ENCODE measurements around the gene PARD3. TPM values are rescaled to one million over a fixed set of nuclear protein-coding genes. Genes with fewer than 3 reads are reported as not detected.

Gene PARD3
- total RNA-seq, 2 experiments from 2014 or later: 0.61 to 0.63 TPM

DNA sequence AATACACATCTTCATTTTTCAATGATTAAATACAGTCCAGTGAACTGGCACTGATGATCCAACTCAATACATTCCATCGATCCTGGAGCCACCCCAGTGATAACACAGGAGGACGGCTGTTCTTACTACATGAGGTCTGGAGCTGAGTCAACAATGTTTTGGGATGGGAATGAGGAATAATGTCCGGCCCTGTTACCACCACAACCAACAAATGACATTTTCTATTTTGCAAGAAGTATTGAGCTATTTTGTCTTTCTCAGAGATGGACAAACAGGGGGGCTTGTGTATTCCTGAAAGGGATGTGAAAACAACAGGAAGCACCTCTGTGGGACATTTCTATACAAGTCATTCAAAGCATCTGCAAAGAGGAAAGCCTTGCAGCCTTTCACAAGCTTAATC, 249.2 kb downstream of the PARD3 start:
- POLR2A ChIA-PET: no interaction called here
- CTCF ChIA-PET: no interaction called here

DNA sequence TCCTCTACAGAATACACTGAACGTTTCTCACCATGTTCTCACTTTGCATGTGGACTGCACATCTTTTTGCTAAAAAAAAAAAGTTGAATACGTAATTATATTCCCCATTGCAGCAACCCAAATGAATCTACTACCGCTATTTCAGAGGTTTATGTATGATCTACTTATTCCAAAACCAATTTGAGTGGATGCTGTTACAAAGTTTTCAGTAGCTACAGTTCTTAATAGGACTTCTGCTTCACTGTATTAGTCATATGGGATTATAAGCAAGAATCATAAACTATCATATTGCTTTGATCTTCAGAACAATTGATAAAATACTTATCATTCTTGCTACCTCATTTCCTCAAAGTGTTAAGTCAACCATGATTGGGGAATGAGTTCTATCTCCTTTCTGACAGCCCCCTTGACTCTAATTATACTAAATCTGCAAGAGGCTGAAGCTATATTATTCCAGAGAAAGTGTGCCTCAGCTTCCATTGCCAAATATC, 257.0 kb downstream of the PARD3 start:
- POLR2A ChIA-PET: no interaction called here

DNA sequence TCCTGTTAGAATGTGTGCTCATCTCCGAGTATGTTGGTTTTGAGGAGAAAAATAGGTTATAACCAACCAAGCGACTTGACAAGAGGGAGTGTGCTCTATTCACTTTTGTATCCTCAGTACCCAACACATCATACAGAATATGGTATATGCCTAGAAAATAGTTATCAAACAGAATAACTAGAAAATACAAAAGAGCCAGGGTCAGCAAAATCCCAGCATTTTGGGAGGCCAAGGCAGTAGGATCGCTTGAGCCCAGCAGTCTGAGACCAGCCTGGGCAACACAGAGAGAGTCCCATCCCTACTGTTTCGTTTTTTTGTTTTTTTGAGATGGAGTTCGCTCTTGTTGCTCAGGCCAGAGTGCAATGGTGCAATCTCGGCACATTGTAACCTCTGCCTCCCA, 257.9 kb downstream of the PARD3 start:
- CTCF ChIA-PET: no interaction called here
- POLR2A ChIA-PET: no interaction called here

More for the DNA sequence above, 257.0 kb downstream of the PARD3 start:
- CTCF ChIA-PET: no interaction called here

DNA sequence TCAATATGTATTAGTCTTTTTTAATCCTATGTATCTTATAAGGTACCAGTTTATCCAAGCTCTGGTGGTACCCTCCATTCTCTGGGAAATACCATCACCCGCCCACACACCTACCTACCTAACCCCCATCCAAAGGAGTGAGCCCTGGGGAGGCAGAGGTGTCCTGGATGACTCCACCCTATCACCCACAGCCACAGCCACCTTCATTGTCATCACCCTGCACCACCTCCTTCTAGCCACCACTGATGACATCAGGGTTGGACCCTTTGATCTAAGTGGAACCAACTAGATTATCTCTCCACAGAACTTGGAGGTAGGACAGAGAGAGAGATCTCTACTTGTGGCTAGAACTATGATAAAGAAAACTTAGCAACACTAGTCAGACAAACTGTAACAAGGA, 259.4 kb downstream of the PARD3 start:
- CTCF ChIA-PET: no interaction called here
- POLR2A ChIA-PET: no interaction called here

GRCh38 chr10:34553747-34554146, 261.3 kb downstream of the PARD3 start:
- ChIA-PET POLR2A (no interaction called here), CTCF (no interaction called here)

GRCh38 chr10:34551295-34551694, 263.8 kb downstream of the PARD3 start:
- CTCF ChIA-PET: no interaction called here
- POLR2A ChIA-PET: no interaction called here

GRCh38 chr10:34549953-34550352, 265.1 kb downstream of the PARD3 start:
- CTCF ChIA-PET: no interaction called here

GRCh38 chr10:34549001-34549400, 266.1 kb downstream of the PARD3 start:
- POLR2A ChIA-PET: no interaction called here

More at GRCh38 chr10:34549953-34550352, 265.1 kb downstream of the PARD3 start:
- POLR2A ChIA-PET: no interaction called here

DNA sequence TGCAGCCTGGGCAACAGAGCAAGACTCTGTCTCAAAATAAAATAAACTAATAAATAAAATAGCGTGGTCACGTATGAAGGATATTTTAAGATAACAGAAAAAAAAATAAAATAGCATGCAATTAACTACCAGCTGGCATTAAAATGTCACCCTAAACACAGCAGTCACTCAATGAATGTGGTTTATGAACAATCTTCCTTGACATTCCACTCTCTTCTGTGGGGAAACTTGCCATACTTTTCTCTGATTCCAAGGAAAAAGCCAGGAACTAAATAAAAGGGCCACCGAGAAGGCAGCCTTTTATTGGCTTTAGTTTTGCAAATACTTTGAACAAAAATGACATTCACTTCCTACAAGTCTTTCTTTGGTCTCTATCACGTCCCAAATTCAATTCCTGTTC, 266.6 kb downstream of the PARD3 start:
- POLR2A ChIA-PET: no interaction called here

More at GRCh38 chr10:34549001-34549400, 266.1 kb downstream of the PARD3 start:
- CTCF ChIA-PET: no interaction called here

GRCh38 chr10:34547695-34548094, 267.4 kb downstream of the PARD3 start:
- ChIA-PET CTCF (no interaction called here), POLR2A (no interaction called here)

More for the DNA sequence above, 266.6 kb downstream of the PARD3 start:
- CTCF ChIA-PET: no interaction called here

- CTCF ChIA-PET: no interaction called here
- POLR2A ChIA-PET: no interaction called here
These were observed 267.8 kb downstream of the PARD3 start for GRCh38 chr10:34547291-34547690.

- ChIA-PET CTCF (no interaction called here), POLR2A (no interaction called here)
These were observed 270.7 kb downstream of the PARD3 start for GRCh38 chr10:34544400-34544799.

DNA sequence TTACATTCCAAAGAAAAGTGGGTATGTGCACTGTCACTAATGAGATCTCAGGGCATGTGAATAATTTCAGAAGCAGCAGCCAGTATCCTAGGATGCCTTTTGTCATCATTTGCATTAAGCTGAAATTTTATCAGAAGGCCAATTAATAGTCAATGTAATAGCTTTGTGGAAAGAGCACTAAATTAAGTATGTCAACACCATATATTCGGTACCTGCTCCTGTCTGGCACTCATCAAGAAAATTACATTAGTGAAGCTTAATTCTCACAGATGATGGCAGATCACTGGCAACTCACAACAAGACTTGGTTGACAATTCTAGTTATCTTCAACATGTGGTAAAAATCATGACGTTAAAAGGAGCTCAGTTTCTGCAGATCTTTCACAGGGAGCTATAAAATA, 271.4 kb downstream of the PARD3 start:
- ChIA-PET POLR2A (no interaction called here), CTCF (no interaction called here)

- ChIA-PET POLR2A (no interaction called here), CTCF (no interaction called here)
These were observed 274.6 kb downstream of the PARD3 start for GRCh38 chr10:34540492-34540891.

- POLR2A ChIA-PET: no interaction called here
- CTCF ChIA-PET: no interaction called here
These were observed 275.4 kb downstream of the PARD3 start for GRCh38 chr10:34539533-34540315.

GRCh38 chr10:34538281-34538829, 276.7 kb downstream of the PARD3 start:
- POLR2A ChIA-PET: no interaction called here
- CTCF ChIA-PET: no interaction called here

DNA sequence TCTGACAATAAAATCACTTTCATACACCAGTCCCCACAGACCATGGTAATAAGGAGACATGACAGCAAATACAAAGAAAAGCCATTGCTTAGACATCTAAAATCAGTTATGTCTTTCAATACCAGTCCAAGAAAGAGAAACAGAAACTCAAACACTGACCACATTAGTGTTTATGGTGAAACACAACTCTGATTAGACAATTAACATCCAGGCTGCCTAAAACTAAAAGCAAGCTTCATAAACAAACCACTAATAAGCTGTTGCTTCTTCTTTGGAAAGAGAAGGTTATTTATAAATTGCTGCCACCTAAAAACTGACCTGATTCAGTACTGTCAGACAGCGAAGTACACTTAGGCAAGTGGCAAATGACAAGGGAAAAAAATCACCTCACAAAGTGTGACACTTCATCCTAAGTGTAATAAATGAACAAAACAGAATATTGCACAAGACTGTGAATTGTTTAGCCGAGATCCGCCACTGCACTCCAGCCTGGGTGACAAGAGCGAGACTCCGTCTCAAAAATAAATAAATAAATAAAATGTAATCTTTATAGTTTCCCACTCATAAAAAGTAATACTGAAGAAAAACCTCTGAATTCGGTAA, 277.4 kb downstream of the PARD3 start:
- CTCF ChIA-PET: no interaction called here
- POLR2A ChIA-PET: interaction anchor here (0.7 kb wide), 1 partner anchor 37 kb away, joined by 3 read pairs; no protein-coding TSS in a partner anchor

GRCh38 chr10:34535872-34536271, 279.2 kb downstream of the PARD3 start:
- POLR2A ChIA-PET: no interaction called here
- CTCF ChIA-PET: no interaction called here

DNA sequence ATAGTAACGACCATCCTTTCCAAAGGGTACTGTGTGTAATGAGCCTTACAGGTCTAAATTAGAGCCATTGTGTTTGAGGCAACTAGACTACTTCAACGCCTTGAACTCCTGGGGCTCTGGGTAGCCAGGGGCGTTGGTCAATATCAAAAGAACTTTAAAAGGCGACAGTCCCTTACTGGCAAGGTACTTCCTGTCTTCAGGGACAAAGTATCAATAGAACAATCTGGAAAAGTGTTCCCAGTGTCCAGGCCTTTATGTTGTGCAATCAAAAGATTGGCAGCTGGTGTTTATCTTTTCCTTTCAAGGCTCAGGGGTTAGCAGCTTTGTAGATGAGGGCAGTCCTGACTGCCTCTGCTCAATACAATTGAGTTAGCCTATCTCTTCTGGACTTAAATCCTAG, 284.3 kb downstream of the PARD3 start:
- ChIA-PET CTCF (no interaction called here), POLR2A (no interaction called here)

GRCh38 chr10:34528320-34528719, 286.8 kb downstream of the PARD3 start:
- ChIA-PET CTCF (no interaction called here), POLR2A (no interaction called here)
